HG03460 (cell line): ENCODE data around the gene ACSF3.

Experiments used
- ATAC-seq: cut with Tn5 transposase; IDR thresholded peaks from one replicate; pipeline ENCODE4 v1.9.1; 2021; ENCODE audit not compliant: unreplicated experiment

The ACSF3 gene

DNA sequence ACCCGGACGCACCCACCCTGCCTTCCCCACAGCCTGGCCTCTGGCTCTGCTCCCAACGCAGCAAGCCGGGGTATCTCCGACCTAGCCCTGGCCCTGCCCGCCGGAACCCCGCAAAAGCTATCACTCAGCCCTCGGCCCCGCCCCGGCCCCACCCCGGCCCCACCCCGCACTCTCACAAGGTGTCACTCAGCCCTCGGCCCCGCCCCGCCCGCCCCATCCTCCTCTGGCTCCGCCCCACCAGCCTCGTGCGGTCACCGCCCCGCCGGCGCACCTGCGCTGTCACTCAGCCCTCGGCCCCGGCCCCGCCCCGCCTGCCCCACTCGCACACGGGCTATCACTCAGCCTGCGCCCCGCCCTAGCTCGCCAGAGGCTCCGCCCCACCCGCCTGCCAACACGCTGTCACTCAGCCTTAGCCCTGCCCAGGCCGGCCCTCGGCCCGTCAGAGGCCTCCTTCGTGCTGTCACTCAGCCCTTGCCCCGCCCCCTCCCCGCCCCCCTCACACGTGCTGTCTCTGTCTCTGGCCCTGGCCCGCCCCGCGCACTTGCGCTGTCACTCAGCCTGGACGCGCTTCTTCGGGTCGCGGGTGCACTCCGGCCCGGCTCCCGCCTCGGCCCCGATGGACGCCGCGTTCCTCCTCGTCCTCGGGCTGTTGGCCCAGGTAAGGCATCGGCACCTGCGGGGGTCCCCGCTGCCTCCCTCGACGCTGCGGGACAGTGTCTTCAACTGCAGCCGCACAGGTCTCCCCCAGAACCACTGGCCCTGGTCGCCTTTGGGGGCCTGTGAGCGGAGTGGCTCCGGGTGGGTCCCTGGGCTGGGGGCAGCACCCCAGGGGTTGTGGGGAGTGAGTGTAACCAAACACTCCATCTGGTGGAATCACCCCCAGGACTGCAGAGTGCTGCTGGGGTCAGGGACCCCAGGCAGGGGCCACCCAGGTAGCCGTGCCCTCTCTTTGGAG is 77.8 kb downstream of the ACSF3 start, which contains the start of gene CDH15:
TSS of gene CDH15 (plus strand) at position 533 of the 955 bp plus-strand sequence. CDS start at position 617, 84 bp downstream.
- ATAC-seq, result peak; percentile 71

DNA sequence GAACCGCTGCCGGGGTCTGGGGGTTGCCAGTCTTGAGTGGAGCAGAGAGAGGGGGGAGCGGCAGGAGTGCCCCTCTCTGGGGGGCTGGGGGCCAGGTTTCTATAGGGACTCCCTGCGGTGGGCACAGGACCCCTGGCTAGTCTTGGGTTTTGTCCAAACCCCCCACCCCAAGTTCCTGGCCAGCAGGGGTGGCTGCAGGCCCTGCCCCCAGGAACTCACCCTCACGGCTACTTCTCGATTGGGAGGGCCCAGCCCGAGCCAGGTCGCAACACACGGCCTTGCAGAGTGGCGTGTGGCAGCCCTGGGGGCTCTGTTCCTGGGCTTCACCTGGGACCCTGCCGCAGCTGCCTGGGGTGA is 78.5 kb downstream of the ACSF3 start:
- ATAC-seq, result no peak

DNA sequence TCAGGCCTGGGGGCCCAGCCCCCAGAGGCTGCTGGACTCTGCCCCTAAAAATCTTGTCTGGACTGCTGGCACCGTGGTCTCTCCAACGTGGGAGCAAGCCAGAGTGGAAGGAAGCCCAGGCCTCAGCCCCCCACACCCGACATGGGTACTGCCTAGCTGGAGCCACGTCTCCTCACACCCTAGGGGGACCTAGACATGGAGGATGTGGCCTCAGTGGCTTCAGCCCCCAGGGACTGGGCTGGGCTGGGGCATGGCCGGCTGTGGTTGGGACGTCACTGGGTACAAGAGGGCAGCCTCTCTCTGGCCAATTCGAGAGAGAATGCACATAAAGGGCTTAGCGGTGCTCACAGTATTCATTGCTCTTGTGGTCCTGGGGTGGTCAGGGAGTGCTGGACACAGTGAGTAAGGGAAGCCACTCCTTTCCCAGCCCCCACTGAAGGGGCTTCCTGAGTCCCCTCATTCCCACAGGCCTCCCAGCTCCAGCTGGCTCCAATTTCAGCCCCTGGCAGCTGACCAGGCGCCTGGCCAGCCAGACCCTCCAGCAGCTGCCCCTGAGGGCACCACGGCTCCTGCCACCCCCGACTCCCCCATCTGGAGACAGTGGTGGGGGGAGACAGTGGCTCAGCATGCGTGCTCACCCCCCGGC is 79.0 kb downstream of the ACSF3 start:
- no peak for ATAC-seq

DNA sequence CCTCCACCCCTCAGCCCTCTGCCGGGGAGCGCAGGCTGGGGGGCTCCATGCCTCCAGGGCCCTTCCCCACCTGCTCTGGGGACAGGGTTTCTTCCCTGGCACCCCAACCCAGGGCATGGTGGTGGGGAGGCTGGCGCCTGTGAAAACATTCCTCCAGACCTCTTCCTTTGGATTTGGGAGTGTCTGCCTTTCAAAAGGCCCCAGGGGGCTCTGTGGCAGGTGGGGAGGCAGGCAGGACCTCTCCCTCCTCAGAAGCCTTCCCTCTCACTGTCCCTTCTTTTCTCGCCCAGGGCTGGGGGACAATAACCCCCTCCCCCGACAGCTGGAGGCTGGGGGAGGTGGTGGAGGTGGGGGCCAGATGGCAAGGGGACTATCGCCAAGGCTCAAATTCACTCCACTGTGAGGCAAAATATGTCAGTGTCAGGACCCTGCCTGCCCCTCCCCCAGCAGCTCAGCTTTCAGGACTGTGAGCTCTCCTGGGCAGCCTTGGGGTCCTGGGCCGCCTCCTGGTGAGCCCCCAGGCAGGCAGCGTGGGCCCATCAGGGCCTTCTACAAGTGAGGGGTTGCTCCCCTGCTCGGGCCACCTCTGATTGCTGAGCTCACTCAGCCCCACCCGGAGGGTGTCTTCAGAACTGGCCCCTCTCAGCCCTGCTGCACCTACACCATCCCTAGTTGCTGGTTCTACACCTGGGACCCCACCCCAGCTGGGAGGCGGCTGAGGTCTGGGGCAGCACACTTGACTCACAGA is 79.7 kb downstream of the ACSF3 start:
- ATAC-seq, result no peak

DNA sequence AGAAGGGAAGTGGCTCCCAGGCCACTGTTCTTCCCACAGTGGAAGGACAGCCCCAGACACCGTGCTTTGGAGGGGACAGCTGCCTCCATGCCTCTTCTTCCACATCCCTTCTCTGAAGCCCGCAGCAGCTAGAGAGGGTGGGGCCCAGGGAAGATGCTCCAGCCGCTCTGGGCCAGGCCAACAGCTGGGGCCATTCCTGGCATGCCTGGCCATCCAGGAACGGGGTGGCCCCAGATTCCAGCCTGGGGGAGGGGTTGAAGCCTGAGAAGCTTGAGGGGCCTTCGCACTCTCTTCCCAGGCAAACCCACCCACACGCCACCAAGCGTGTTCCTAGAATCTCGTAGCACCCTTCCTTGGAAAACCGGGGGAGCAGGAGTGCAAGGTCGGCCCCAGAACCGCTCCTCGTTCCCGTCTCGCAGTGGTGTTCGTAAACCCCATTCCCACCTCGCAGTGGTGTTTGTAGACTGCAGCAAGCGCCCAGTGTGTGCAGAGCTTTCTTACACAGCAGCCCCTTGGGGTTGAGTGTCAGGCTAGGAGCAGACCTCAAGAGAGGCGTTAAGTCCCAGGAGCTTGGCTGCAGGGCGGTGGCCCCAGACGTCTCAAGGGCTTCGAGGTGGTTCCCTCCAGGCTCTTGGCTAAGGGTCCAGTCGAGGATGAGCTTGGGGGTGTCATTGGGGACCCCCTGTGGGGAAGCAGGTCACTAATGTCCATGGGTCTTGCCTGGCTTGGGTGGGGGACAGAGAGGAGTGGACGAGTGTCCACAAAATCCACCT is 80.6 kb downstream of the ACSF3 start:
- no peak for ATAC-seq

DNA sequence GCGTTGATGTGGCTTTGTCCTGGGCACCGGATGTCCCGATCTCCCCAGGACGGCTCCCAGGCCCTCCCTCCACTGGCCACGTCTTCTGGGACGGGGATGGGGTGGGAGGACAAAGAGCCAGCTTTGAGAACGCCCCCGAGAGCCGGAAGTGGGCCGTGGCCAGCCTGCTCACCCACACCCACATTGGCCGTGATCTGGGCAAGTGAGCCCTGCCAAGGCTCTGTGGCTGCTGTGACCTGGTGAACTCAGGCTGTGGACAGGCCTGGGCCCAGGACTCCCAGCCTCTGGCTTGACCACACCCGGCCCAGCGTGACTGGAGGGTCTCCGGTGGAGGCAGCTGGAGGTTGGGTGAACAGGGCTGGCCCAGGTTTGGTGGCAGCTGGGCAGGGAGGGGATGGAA is 81.2 kb downstream of the ACSF3 start:
- ATAC-seq, result no peak

DNA sequence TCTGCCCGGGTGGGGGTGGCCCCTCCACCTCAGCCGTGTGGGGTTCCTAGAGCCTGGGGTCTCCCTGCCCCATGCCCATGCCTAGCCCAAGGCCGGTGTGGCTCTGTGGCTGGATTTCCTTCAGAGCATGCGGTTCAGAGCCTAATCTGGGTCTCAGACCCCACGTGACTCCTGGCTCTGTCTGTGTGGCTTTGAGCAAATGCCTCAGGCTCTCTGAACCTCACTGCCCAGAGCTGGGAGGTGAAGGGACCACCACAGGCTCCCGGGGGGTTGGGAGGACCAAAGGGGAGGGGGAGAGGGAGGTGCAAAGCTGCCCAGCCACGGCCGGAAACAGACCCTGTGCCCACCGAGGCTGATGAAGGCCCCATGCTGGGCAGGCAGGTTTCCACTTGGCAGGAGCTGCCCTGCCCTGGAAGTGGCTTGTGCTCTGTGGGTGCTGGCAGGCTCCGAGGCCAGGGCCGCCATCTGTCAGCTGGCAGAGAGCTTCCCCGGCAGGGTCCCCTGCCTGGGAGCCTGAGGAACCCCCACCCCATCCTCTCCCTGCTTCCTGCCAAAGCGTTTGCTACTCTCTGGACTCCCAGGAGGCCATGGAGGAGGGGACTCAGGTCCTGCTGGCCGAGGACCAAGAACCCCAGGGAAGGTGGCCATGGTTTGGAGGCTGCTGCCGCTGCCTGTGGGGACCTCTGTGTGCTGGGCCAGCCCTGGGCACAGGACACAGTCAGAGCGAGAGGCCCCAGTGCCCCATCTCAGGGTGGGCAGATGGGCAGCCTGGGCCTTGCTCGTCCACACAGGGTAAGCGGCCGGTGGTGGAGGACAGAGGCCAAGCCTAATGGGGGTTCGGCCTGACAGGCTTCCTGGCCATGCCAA is 81.9 kb downstream of the ACSF3 start:
- ATAC-seq, result no peak

DNA sequence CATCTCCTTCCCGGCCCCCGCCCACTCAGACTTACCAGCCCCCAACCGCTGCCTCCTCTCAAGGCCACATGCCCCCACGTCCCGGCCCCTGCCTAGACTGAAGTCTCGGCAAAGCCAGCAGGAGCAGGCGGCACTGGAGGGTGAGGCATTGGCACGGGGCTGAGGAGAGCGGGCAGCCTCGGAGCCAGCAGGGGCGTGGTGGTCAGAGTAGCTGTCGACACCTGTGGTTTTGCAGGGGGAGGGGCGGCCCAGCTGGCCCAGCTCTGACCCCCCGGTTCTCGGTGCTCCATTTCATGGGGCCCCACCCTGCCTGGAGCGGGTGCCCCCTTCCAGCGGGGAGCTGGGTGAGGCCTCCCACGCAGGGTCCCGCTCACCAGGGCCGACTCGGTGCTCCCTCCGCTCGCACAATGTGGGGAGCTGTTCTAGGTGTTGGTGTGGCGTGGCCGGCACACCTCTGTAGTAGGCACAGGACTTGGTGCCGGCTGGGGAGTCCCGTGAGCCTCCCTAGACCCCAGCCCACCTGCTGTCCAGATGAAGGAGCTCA is 82.6 kb downstream of the ACSF3 start:
- no peak for ATAC-seq

DNA sequence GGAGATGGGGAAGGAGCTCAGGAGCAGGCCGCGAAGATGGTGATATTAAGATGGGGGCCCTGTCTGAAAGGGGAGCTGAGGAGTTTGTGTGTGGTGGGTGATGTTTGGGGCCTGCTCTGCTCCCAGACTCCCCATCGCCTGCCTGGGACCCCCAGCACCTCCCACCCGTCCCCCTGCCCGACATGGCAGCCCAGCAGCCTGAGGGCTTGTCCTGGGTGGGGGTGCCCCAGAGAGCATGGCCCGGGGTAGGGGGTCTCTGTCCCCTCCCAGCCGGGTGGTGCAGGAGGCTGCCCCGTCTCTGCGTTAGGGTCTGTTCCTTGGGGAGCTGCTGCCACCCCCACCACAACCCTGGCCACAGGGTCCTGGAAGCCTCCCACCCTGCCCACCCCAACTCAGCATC is 83.1 kb downstream of the ACSF3 start:
- ATAC-seq, result no peak

DNA sequence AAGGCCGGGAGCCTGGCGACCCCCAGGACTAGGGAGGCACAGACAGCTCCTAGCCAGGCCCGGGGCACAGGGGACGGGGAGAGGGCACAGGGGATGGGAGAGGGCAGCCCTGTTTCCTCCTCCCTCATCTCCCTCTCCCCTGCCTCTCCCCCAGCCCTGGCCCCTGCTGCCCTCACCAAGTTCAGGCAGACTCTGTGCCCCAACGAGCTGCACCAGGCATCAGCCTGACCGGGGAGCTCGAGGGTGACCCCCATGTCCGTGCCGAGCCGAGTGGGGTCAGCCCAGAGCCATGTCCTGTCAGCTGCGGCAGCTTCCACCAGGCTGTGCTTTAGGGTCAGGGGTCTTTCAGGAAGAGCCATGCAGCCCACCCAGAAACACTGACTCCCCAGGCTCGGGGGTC is 83.8 kb downstream of the ACSF3 start:
- ATAC-seq, result no peak

DNA sequence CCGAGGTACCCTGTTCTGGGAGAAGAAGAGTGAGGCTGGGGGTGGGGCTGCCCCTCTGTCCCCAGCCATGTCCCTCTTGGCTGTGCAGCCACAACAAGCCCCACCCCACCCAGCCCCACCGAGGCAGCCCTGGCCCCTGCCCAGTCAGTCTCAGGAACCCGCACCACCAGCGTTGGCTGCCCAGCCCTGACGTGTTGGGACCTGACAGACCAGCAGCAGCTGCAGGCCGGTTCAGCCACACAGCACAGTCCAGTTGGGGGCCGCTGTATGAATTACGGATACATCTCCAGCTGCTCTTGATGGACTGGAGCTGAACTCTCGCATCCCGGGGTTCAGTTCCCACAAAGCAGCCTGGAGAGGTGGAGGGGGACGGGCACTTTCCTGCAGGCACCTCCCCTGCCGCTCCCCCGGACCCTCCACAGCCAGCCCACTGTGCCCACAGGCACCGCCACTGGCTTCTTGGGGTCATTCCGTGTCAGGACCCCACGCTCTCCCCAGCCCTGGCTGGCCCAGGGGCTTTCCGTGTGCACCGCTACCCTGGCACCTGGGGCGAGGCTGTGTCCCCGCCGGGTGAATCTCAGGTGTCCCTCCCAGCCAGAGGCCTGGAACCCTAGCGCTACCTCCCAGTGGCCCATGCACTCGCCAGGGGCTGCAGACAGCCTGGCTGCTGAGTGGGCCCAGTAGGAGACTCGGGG is 84.9 kb downstream of the ACSF3 start:
- ATAC-seq, result no peak

DNA sequence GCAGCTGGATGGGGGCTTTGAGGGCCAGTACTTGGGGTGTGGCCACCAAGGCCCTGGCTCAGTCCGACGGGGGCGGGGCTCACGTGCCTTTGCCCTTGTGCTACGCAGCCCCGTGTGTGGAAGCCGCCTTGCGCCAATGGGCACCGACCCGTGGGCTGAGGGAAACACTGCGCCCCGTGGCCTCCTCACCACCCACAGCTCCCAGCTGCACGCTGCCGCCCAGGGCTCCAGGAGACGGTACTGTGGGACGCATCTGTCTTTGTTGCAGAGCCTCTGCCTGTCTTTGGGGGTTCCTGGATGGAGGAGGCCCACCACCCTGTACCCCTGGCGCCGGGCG is 85.5 kb downstream of the ACSF3 start:
- no peak for ATAC-seq

DNA sequence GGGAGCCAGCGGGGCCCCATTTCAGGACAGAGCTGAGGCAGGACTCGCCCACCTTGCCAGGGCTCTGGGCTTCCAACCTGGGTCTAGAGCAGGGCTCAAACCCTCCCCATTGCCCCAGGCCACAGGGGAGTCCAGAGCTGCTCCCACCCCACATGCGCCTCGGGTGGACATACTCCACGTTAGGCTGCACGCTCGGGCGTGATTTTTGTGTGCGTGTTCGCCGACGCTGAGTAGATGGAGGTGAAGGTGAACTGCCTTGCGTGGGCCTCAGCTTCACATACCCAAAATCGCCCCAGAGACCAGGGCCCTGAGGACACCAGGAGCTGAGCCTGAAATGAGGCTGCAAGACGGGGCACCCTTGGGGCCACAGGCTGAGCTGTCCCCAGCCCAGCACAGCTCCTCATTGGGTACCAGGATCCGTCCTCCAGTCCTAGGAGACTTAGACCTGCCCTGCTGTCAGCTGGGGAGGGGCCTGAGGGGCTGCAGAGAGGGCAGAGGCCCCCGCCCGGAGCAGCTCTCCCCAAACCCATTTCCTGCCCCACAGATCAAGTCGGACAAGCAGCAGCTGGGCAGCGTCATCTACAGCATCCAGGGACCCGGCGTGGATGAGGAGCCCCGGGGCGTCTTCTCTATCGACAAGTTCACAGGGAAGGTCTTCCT is 86.1 kb downstream of the ACSF3 start:
- no peak for ATAC-seq

DNA sequence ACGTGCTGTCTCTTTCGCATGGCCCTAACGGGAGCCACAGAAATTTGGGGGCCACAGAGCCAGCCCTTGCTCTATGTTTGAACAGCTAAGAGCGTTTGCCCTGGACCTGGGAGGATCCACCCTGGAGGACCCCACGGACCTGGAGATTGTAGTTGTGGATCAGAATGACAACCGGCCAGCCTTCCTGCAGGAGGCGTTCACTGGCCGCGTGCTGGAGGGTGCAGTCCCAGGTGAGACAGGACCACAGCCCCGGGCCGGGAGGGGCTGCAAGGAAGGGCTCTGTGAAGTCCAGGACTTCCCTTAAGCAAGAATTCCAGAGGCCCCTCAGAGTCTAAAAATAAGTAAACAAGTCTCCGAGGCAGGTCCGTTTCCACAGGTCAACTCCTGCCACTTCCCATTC is 89.8 kb downstream of the ACSF3 start:
- no peak for ATAC-seq

DNA sequence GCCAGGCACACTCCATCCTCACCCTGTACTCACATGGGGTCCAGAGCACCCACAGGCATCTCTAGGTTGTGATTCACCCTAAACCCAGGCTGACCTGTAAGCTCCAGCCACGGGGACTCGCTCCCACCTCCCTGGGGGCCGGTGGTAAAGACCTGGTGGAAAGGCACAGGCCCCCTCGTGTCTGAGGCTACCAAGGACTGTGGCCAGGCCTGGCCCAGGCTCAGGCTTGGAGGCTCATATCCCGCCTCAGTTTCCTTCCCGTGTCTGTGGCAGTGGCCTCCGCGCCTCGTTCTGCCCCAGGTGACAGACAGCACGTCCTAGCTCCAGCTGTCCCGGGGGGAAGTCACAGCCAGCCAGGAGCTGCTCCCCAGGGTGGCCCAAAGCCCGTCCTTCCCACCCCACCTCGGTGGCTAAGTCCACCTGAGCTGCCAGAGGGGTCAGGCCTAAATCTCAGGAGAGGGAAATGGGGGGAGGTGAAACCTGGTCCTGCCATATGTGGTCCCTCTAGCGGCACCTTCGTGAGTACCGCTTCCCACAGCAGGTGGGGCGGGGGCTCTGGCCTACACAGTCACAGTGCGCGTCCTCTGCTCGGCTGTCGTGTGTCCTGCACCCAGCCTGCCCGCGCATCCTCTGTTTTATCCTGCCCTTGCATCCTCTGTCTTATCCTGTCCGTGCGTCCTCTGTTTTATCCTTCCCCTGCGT is 90.5 kb downstream of the ACSF3 start:
- no peak for ATAC-seq

DNA sequence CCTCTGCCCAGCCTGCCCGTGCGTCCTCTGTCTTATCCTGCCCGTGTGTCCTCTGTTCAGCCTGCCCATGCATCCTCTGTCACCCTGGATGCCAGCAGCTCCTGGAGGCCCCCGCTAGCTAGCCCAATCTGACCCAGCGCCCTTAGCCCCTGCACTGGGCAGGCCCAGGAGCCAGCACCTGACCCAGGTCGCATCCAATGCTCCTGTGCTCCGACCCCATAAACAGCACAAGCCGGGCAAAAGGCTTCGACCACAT is 91.0 kb downstream of the ACSF3 start:
- ATAC-seq, result no peak

DNA sequence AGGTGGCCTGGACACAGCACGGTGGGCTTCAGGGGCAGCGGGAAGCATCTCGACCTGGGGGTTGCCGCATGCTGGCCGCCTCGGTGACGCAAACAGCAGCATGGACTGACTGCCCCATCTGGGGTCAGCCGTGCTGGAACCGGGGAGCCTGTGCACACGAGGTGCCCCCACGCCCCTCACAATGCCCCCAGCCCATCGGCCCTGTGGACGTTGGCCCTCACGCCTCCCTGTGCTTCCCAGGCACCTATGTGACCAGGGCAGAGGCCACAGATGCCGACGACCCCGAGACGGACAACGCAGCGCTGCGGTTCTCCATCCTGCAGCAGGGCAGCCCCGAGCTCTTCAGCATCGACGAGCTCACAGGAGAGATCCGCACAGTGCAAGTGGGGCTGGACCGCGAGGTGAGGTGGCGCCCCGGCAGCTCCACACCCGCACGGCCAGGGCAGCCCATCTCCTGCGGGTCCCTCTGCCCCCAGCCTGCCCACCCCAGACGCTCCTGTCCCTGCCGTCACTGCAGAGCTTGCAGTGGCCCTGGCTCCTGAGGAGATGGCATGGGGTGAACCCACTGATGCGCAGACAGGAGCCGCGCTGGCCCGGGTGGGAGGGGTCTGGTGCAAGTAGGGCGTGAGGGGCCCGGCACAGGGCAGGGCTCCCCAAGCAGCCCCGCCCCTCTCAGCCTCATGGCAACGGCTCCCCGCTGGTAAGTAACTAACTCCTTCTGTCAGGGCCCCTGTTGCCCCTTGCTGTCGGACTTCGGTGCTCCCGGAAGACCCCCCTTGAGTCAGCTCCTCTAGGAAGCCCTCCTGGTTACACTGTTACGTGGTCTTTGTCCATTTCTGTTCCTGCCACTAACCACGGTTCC is 91.5 kb downstream of the ACSF3 start:
- ATAC-seq, result no peak
